HG03565 (cell line): ENCODE measurements around the gene RAPH1.
"Not testable (repeated sequence)": the region's sequence is repeated elsewhere in the genome, so short reads cannot be mapped to it uniquely, and the experiment has no call there.

Source experiments
- ATAC-seq: cut with Tn5 transposase; IDR thresholded peaks from one replicate; pipeline ENCODE4 v1.9.1; 2021; ENCODE audit warnings: mild to moderate bottlenecking, moderate library complexity; ENCODE audit not compliant: unreplicated experiment

The RAPH1 gene

GRCh38 chr2:203440671-203441070, 94.4 kb downstream of the RAPH1 start:
- ATAC-seq, result no peak

DNA sequence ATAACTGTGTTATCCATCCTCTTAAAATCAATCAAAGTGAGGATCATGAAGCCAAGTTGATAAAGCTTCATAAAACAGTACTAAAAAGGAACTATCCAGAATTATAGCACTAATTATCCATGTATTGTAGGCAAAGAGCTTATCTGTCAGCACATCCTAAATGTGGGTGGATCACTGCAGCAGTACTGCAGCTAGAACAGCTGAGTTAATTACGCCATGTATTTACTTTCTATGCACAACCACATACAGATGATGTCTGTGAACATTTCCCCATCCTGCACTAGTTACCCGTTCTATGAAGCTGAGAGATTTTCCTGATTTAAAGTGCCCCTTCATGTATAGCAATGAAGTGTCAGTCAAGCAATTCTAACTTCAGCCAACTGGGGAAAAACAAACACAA, 96.6 kb downstream of the RAPH1 start:
- ATAC-seq, result no peak

DNA sequence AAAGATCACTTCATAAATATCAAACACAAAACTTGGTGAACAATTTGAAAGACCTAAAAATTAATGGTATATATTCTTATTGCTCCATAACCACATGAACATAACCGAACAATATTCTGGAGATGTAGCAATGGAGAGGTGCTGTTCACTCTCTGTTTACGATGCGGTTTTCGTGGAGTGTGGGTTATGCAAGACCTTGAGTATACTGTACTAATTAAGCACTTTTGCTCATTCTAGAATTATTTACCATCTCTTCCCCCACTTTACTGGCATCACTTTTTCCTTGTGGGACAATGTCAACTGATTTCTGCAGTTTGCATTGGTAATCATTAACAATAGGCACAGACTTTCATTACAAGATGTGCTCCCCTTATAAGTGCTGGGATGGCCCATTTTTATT, 97.6 kb downstream of the RAPH1 start:
- no peak for ATAC-seq

- ATAC-seq, result no peak
Observed at GRCh38 chr2:203436496-203436895, 98.6 kb downstream of the RAPH1 start.

- no peak for ATAC-seq
Observed at GRCh38 chr2:203432811-203433210, 102.3 kb downstream of the RAPH1 start.

GRCh38 chr2:203431391-203432185, 103.5 kb downstream of the RAPH1 start:
- no peak for ATAC-seq

GRCh38 chr2:203429643-203430042, 105.5 kb downstream of the RAPH1 start:
- ATAC-seq, result not testable (repeated sequence)

- no peak for ATAC-seq
Observed at GRCh38 chr2:203427061-203427460, 108.0 kb downstream of the RAPH1 start.

GRCh38 chr2:203418271-203418670, 116.8 kb downstream of the RAPH1 start:
- ATAC-seq, result no peak

- ATAC-seq, result no peak
Observed at GRCh38 chr2:203413796-203414195, 121.3 kb downstream of the RAPH1 start.

DNA sequence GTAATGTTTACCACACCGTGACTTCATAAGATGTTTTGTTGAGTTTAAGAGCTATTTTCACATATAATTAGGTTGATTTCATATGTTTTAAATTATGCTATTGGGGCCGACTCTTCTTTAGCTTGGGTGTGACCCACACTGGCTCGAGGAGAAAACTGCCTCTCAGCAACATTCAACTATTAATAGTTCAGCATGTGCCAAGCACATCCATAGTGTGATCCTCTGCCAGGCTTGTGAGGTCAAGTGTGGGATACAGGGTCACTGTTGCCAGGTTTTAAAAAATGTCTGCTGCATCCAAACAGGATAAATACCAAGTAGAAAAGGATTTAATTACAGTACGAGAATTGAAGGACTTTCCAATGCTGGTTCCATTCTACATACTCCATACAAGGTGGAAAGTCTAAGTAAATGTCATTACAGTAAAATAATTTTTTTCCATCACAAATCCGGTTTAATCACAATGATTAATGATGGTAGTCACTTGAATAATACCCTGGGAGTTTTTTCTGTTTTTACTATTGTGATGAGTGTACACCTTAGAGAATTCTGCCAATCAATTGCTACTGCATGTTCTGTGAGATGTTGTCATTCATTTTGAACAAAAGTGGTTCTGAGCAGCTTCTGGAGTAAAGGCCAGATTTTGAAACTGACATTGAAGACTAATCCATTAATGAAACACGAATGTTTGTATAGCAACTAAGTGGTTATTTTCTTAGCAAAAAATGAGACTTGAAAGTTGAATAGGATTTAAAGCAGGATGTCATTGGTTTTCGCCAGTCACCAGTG, 122.4 kb downstream of the RAPH1 start:
- no peak for ATAC-seq

DNA sequence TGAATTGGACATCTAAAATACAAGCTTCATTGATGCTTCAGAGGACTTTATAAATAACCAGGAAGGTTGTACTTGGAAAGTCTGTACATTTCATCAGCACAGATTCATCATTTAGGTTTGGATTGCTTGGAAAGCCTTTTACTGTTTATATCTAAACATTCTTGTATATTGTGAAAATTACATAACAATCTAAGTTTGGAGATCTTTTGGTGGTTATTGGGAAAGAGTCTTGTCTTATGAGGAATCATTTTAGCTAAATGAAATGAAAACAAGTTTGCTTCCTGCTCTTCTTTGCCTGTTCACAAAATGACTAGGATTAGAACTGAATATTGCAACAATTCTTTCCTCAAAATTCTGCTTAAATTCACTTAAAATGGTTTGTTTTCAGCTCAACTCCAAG, 127.6 kb downstream of the RAPH1 start:
- ATAC-seq, result no peak

GRCh38 chr2:203404996-203405395, 130.1 kb downstream of the RAPH1 start:
- ATAC-seq, result no peak

DNA sequence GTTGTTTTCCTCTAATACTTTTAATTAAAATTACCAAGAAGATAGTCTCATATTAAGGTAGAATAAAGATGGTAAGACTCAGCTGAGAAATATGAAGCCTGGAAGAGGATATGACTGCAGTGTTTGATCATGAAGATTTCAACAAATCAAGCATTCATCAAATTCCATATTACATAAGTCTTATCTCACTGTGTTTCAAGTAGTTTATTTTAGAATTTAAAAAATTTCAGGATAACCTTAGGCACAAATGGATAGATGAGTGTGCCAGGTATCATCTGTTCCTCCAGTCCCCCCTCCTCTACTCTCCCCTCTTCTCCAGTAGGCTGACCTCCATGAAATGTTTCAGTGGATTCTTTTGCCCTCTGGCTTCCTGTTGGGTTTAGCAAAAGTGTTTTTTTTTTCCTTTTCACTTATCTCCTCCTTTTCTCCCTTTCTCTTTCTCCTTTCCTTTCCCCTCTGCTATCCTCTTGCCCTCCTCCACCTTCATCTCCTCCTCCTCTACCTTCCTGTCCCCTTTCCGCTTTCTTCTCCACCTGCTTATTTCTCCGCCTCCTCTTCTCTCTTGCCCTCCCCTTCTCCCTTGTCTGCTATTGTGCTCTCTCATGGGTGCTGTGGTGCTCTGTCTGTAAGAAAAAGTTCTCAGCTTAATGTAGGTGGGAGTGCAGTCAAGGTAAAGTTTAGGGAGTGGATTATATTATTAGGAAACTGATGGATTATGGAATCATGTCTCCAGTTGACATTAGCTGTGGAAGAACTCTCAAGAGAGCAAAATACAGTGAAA, 134.1 kb downstream of the RAPH1 start:
- ATAC-seq, result no peak

DNA sequence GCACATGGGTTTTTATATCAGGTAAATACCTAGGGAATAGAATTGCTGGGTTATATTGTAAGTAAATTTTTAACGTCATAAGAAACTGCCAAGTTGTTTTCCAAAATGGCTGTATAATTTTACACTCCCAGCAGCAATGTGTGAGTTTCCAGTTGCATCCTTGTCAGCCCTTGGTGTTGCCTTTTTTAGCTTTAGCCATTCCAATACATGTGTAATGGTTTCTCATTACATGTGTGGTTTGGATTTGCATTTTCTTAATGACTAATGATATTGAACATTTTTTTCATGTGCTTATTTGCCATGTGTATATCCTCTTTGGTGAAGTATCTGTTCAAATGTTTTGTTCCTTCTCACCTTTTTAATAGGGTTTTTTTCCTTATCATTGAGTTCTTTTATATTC, 136.1 kb downstream of the RAPH1 start:
- ATAC-seq, result no peak

GRCh38 chr2:203396667-203397066, 138.4 kb downstream of the RAPH1 start:
- ATAC-seq, result no peak

DNA sequence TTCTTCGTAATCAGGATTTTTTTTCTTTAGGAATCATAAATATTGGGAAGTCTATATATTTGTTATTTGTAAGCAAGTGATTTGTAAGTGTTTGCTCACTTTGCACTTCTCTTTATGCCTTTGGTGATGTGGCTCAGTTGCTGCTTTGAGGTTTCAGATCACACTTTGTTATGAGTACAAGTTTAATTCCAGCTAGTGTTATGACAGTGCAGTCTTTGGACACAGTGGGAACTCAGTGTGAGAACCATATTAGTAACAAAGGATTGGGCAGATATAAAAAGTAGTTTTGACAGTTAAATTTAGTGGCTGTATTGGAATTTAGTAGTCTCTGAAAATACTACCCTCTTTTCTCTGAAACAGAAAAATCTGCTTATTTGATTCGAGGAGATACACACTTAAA, 139.2 kb downstream of the RAPH1 start:
- ATAC-seq, result no peak

- ATAC-seq, result no peak
Observed at GRCh38 chr2:203394519-203395227, 140.4 kb downstream of the RAPH1 start.

- not testable (repeated sequence) for ATAC-seq
Observed at GRCh38 chr2:203388153-203388552, 146.9 kb downstream of the RAPH1 start.

- ATAC-seq, result no peak
Observed at GRCh38 chr2:203383038-203383437, 152.1 kb downstream of the RAPH1 start.

DNA sequence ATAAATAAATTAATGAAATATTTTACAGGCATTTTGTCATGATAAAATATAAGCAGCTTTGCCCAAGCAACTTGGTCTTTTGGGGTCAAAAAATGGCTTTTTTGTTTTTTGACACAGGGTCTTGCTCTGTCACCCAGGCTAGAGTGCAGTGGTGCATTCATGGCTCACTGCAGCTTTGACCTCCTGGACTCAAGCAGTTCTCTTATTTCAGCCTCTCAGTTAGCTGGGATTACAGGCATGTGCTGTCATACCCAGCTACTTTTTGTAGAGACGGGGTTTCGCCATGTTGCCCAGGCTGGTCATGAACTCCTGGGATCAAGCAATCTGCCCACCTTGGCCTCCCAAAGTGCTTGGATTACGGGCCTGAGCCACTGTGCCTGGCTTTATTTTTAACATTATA, 155.9 kb downstream of the RAPH1 start:
- ATAC-seq, result no peak
